K562 (cell line): Measurements from ENCODE around the gene WDR72.

ENCODE experiments used
- CHAMP1 ChIP-seq: fragments of 450-650 bp; IDR thresholded peaks from 2 replicates; pipeline ENCODE4 v1.6.1; 2016; ENCODE audit warnings: mild to moderate bottlenecking
- KHSRP ChIP-seq: fragments of 450-650 bp; IDR thresholded peaks from 2 replicates; pipeline ENCODE4 v1.6.1; 2017
- POLR2A ChIP-seq: fragments of 450-650 bp; conservative IDR thresholded peaks from 2 replicates; pipeline ENCODE4 v1.6.1; 2016
- ZNF830 ChIP-seq: fragments of 250-450 bp; sonication (Bioruptor Pico); IDR thresholded peaks from 2 replicates; pipeline ENCODE4 v1.5.0; 2021; ENCODE audit warnings: mild to moderate bottlenecking

- TF ChIP-seq CHAMP1: no peak
- TF ChIP-seq ZNF830 (CRISPR knock-in tag): no peak
- TF ChIP-seq POLR2A: no peak
- no peak for TF ChIP-seq KHSRP
Measured at GRCh38 chr15:53716909-53717876, 42.3 kb downstream of the WDR72 start.
